Measurements from ENCODE around the gene PPM1J. TPM values are rescaled to one million over a fixed set of nuclear protein-coding genes. Genes with fewer than 3 reads are reported as not detected.
A peak's percentile ranks its signal among the peaks of the same experiment; 100 is the strongest.
"Not testable (repeated sequence)": the region's sequence is repeated elsewhere in the genome, so short reads cannot be mapped to it uniquely, and the experiment has no call there.

PPM1J gene
- total RNA-seq, 1 experiment from 2014 or later = 19.3 TPM

GRCh38 chr1:112727716-112728115 lies 12.6 kb upstream of the PPM1J start:
- TF ChIP-seq NR1H2 (CRISPR knock-in tag; IDR thresholded peaks at IDR 0.05) (no peak), MAX (CRISPR knock-in tag; IDR thresholded peaks at IDR 0.05) (no peak), ZNF281 (CRISPR knock-in tag; IDR thresholded peaks at IDR 0.05) (no peak), ZNF532 (CRISPR knock-in tag; IDR thresholded peaks at IDR 0.05; ENCODE audit: borderline replicate concordance) (no peak), ZNF219 (CRISPR knock-in tag; IDR thresholded peaks at IDR 0.05; ENCODE audit: borderline replicate concordance) (no peak), AFF4 (CRISPR knock-in tag; IDR thresholded peaks at IDR 0.05; ENCODE audit: borderline replicate concordance) (no peak), OVOL2 (CRISPR knock-in tag; IDR thresholded peaks at IDR 0.05; ENCODE audit: borderline replicate concordance) (no peak), ZNF263 (CRISPR knock-in tag; IDR thresholded peaks at IDR 0.05; ENCODE audit: low read depth) (no peak), ZNF512 (CRISPR knock-in tag; IDR thresholded peaks at IDR 0.05; ENCODE audit: borderline replicate concordance) (no peak), ELF4 (CRISPR knock-in tag; IDR thresholded peaks at IDR 0.05; ENCODE audit: low read depth) (no peak), SP1 (CRISPR knock-in tag; conservative IDR thresholded peaks at IDR 0.05) (no peak), SMAD4 (CRISPR knock-in tag; IDR thresholded peaks at IDR 0.05) (no peak), RELA (CRISPR knock-in tag; IDR thresholded peaks at IDR 0.05; ENCODE audit: borderline replicate concordance) (no peak), FOXJ3 (CRISPR knock-in tag; IDR thresholded peaks at IDR 0.05; ENCODE audit: borderline replicate concordance) (no peak), NFATC4 (CRISPR knock-in tag; IDR thresholded peaks at IDR 0.05) (no peak), MLX (CRISPR knock-in tag; IDR thresholded peaks at IDR 0.05) (no peak)
- Mint-ChIP-seq H3K27me3 (ENCODE audit: low read depth) (peaks cover 30% of the 10 kb centered on the region), H3K27ac (no peak overlapping the region), H3K36me3 (0 out of 2 replicates have a peak, but pooled peaks cover 3% of the 10 kb centered on the region), H3K4me3 (no peak overlapping the region), H3K4me1 (peaks cover 10% of the 10 kb centered on the region), H3K9me3 (peaks cover 5% of the 10 kb centered on the region)
- CTCF ChIA-PET = interaction anchor here (1.4 kb wide), 3 partner anchors 8 to 17 kb away, joined by 3 to 6 read pairs (median 3); partner anchors contain the start of gene PPM1J
- DNase-seq (ENCODE audit: low spot score) (no peak), ATAC-seq (peak; percentile 18; the same call in 1 of the 2 replicates)
- POLR2A ChIA-PET = no interaction called here

GRCh38 chr1:112724240-112724639 lies 9.1 kb upstream of the PPM1J start:
- H3K9me3 Mint-ChIP-seq; DNase-seq (ENCODE audit: low spot score); ATAC-seq; H3K36me3 Mint-ChIP-seq; H3K4me3 Mint-ChIP-seq; POLR2A ChIA-PET; H3K27ac Mint-ChIP-seq: not testable (repeated sequence)
- CTCF ChIA-PET = interaction anchor here (2.0 to 12.5 kb wide), 2 partner anchors 18 to 79 kb away, joined by 5 to 373 read pairs; no protein-coding TSS in a partner anchor
- Mint-ChIP-seq H3K4me1 (peaks cover 19% of the 10 kb centered on the region), H3K27me3 (ENCODE audit: low read depth) (peaks cover 57% of the 10 kb centered on the region)
